HG03378 (cell line): ENCODE results near the gene KRTAP10-3.

Experiments
- ATAC-seq: cut with Tn5 transposase; IDR thresholded peaks from one replicate; pipeline ENCODE4 v1.9.1; 2021; ENCODE audit warnings: mild to moderate bottlenecking, moderate library complexity; ENCODE audit not compliant: unreplicated experiment

The KRTAP10-3 gene

DNA sequence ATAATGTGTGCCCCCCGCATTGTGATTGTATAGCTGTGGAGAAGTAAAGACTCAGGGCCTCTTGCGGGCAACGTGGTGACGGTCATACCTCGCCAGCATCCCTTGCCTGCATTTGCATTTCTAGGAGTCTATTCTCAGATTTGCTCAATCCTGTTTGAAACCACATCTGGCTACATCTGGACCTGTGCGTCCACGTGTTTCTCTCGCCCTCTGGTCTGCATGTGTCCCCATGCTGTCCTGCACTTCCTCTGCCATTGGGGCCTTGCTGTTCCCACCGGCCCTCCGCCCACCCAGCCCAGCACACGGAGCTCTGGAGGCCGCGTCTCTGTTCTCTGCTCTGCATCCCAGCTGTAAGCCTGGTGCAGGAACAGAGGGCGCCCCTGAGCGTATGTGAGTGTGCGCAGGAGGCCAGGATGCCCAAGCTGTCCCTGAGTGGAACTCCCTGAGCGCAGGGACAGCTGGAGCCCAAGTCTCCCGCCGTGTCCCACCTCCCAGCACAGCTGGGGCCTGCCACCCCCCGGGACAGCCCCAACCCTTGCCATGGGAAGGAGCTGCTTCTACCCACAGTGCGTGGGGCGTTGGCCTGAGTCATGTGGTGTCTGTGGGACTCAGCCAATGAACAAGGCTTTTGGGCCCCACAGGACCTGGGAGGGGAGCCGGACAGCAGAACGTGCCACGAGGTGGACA lies 8.9 kb downstream of the KRTAP10-3 start:
- ATAC-seq, result no peak

DNA sequence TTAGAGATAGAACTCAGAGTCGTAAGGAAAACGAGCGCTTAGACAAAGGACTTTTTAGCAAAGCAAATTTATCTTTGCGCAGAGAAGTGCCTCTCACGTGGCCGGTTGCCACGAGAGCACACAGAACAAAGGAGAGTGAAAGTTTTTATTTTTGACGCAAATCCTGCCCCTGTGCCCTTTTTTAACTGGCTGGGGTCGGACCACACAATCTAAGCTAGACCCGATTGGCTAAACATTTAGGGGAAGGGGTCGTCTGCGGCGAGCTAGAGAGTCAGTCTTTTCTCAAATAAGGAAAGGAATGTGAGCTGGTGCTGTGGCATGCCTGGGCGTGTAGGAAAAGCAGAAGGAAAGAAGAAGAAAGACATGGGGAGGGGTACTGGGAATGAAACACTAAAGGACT lies 9.7 kb downstream of the KRTAP10-3 start:
- no peak for ATAC-seq

DNA sequence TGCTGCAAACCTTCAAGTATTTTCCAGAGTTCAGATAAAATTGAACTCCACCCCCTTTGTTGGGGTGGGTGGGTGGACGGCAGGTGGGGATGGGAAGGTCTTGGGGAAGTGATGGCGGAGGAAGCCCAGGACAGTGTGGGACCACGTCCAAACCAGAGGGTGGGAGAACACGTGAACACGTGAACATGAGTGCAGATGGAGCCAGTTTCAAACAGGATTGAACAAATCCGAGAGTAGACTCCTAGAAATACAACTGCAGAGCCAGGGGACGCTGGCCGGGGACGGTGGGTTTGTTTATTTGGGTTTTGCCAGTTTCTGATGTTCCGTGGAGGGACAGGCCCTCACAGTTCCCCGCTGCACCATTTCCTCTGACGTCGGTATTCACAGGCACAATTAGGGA lies 10.2 kb downstream of the KRTAP10-3 start:
- no peak for ATAC-seq

DNA sequence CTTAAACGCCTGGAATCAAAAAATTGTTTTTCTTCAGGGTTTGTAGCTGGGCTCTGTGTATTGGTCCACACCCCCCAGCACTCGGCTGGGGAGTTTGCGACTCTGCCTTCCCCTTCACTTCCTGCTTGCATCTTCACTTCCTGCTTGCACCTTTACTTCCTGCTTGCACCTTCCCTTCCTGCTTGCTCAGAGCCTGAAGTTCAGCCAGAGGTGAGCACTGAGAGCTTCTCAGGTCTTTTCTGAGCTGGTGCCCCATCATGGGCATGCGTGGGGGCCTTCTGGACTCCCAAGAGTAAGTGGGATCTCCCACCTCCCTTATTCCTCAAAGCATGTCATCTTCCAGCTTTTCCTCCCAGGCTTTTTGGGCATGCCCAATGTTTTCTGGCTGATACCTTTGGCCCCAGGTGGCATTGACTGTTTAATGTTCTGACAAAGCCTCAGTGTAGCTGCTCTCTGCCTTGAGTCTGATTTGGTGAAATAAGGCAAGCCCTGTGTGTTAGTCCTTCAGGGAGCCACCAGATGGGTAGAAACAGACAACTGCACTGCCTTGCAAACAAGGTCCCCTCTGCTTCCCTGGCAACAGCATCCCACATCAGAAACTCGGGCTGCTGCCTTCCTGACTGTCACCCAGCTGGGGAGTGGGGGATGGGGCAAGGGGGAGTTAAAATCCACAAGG lies 10.8 kb downstream of the KRTAP10-3 start:
- ATAC-seq, result no peak

DNA sequence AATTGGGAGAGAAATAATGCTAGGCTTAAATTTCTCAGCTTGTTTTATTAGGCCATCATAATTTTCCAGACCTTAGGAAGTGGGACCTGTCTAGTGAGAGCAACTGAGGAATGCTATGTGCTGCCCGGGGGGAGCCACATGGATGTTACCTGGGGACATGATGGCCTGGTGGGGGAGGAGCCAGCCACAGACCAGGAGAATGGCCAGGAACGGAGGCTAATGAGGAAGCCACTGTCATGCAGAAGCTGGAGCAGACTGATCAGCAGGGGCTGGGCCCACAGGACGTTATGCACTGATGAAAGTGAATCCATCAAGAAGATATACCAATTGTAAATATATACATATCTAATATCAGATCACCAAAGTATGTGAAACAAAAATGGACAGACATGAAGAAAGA lies 14.0 kb downstream of the KRTAP10-3 start:
- no peak for ATAC-seq

DNA sequence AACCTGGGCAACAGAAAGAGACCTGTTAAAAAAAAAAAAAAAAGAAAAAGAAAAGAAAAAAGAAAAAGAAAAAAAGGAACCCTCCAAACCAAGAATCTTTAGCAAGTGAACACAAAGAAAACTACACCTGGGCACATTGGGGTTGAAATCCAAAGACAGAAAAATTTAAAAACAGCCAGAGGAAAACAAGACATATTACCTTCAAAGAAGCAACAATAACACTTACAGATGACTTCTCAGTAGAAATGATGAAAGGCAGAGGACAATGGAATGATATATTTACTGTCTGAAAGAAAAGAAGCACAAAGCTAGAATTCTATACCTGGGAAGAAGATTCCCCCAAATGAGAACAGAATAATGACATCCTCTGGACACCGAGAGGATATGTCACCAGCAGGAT lies 15.9 kb downstream of the KRTAP10-3 start:
- ATAC-seq, result no peak

DNA sequence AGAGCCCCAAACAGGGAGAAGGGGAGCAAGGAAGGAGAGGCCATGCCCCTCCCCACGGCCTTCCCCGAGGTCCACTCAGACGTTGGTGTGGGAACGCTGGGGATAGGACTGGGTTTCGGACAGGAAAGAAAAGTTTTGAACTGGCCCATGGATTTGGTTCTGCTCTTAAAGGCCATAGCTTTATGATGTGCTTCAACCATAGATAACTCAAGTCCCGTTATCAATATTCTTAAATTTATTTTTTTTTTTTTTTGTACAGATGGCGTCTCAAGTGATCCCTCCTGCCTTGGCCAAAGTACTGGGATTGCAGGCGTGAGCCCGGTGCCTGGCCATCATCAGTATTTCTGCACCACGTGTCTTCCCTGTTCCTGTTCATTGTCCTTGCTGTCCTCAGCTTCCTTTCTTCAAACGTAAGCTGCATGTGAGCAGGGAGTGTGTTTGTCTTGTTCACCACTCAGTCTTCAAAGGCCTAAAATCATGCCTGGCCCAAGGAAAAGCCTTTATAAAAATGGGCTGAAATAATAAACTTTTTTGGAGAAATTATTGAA lies 17.8 kb downstream of the KRTAP10-3 start:
- no peak for ATAC-seq

DNA sequence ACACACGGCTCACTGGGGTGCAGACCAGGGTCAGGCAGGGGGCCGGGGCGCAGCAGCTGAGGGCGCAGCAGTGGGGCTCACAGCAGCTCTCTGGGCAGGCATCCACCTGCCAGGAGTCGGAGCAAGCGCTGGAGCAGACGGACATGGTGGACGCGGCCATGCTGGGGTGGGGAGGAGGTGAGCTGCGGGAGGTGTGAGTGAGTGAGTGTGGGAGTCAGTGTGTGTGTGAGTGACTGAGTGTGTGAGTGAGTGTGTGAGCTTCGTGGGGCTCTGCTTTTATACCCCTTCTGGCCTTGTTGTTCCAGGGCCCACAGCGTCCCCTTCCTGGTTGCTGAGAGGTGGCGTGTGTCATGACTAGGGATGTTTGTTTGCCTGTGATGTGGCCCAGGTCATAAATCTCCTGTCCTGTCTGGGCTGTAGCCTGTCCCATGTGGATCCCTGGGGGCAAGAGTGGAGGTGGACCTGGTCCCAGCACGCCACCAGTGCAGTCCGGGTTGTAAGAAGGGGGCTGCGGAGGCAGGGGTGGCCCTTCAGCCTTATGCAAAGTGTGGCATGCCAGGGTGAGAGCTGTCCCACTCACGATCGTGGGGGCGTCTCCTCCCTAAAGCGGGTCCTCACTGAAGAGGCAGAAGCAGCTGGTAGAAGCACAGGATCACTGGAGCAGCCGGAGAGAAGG lies 18.5 kb downstream of the KRTAP10-3 start, which contains the start of gene KRTAP10-1:
KRTAP10-1 (minus strand) TSS at position 205 of the 676 bp plus-strand sequence; CDS start at position 160, 45 bp downstream.
- ATAC-seq, result no peak

DNA sequence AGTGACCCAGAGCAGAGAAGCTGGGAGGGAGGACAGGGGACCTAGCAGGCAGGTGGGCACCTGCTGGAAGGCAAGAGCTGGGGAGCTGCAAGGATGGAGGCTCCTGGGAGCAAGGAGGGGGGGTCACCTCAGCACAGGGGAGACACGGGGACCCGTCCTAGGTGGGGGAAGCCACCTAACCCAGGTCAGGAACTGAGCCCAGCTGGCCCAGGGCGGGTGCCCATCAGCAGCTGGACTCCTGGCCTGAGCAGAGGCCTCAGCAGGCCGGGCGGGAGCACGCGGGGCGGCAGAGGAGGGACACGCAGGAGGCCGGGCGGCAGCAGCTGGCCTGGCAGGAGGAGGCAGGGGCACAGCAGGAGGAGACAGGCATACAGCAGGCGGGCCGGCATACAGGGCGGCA lies 19.5 kb downstream of the KRTAP10-3 start:
- no peak for ATAC-seq

DNA sequence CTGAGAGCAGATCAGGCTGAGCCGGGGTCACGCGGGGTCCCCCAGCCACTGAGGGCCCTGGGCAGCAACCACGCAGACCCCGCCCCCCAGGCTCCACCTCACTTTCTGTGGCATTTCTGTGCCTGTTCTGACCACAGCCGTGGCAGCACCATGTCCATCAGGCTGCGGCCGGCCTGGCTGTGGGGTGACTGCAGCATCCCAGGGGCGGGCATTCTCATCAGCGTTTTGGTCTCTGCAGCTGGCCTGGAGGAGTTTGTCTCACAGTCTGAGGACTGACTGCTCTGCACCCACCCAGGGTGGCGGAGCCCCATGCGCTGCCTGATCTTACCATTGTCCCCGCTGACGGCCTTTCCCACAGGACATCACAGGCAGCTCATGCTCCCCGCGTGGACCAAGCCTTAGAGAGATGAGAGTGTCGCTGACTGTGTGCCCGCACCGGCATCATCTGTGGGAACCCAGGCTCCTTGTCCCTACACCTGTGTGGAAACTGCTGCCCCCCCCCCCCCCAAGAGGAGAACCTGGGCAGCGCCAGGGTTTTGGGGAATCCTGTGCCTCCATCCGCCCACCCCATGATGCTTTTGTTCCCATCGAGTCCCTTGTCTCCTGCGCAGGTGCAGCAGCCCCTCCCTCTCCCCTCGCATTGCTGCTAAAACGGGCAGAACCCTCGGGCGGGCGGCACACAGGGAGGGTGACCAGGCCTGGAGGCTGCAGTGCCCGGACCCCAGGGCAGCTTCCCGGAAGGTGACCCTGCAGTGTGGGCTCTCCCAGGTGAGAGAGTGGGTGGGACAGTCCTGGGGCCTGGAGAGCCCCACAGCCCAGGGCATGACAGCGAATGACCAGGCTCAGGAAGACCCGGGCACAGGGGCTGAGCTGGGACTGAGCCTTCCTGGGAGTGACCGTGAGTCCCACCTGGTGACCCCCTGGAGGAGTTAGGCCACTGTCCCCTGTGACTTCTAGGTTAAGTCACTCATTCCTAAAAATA lies 20.4 kb downstream of the KRTAP10-3 start:
- no peak for ATAC-seq

DNA sequence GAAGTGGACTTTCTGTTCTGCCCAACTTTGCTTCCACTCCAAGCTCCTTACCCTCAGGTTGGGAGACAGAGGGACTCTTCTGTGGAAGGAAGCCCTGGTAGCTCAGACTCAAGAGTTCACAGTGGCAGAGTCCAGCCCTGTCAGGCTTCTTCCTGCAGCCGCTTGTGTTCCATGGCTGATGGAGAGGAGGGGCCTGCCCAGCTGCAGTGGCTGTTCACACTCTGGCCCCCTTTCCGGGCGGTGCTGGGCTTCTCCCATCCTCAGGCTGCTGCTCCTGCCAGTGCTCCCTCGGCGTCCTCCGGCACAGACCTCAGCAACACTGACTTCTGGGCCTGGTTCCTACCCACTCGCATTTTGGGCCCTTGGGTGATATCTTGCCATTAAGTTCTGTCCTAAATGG lies 22.6 kb downstream of the KRTAP10-3 start:
- ATAC-seq, result no peak

DNA sequence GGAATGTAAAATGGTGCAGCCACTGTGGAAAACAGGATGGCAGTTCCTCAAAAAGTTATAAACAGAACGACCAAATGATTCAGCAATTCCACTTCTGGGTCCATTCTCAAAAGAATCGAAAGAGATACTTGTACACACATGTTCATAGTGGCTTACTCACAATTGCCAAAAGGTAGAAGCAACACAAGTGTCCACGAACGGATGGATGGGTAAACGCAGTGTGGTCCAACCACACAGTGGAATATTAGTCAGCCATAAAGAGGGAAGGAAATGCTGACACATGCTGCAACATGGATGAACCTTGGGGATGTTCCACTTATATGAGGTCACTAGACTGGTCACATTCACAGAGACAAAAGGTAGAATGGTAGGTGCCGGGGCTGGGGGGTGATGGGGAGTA lies 23.9 kb downstream of the KRTAP10-3 start:
- ATAC-seq, result no peak

DNA sequence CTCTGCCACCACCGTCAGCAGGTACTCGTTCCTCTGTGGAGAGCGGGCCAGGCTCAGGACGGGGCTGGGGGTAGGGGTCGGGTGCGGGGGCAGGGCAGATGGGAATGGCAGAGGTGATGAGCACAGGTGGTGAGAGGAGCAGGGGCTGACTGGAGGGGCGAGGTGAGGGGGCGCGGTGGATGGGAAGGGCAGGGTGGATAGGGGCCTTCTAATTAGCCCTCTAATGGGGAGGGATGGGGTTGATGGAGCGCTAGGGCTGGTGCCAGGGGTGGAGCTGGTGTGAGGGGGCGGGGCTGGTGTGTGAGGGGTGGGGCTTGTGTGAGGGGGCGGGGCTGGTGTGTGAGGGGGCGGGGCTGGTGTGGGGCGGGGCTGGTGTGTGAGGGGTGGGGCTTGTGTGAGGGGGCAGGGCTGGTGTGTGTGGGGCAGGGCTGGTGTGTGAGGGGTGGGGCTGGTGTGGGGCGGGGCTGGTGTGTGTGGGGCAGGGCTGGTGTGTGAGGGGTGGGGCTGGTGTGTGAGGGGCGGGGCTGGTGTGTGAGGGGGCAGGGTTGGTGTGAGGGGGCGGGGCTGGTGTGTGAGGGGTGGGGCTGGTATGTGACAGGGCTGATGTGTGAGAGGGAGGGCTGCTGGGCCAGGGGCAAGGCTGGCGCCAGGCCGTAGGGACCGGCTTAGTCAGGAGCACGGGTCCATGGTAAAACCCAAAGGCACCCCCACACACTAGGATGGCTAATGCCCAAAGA lies 24.5 kb downstream of the KRTAP10-3 start:
- no peak for ATAC-seq

DNA sequence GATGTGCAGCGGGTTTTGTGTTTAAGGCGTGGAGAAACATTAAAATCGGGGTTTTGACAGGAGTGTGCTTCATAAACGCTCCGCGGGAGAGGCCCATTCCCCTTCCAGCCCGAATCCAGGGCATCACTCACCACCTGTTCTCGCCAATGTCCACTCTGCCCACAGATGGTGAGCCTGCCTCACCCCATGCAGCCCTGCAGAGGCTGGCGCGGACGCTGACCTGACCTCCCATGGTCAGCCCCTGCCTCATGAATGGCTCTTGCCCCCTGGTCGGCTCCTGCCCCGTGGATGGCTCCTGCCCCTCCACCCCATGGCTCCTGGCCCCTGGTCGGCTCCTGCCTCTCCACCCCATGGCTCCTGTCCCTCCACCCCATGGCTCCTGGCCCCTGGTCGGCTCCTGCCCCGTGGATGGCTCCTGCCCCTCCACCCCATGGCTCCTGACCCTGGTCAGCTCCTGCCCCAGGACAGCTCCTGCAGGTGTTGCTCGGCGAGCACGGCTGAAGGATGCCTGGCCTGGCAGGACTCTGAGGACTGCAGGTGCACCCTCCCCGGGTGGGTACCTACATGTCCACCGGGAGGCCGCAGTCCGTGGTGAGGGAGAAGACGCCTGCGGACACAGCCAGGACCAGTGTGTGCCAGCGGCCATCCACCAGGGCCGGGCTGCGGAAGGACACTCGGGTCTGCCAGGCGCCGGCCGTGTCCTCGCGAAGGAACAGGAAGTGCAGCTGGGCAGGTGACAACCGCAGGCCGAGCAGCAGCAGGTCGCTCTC lies 25.3 kb downstream of the KRTAP10-3 start:
- ATAC-seq, result no peak

DNA sequence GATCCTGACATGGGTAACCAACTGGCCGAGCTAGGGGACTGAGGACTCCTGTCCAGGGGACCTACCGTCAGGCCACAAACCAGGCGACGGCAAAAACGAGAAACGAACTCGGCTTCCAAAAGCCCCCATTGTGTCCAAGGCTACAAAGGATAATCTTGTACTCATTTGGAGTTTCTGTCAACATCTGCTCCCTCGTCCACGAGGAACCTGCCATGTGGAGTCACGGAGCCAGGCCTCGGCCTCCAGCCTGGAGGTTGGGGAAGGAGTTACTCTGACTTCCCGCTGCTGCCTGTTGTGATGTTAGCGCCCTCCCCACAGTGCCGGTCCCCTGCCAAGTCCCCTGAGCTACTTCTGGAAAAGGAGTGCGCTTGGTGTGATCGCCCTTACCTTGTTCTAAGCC lies 25.9 kb downstream of the KRTAP10-3 start:
- ATAC-seq, result no peak

DNA sequence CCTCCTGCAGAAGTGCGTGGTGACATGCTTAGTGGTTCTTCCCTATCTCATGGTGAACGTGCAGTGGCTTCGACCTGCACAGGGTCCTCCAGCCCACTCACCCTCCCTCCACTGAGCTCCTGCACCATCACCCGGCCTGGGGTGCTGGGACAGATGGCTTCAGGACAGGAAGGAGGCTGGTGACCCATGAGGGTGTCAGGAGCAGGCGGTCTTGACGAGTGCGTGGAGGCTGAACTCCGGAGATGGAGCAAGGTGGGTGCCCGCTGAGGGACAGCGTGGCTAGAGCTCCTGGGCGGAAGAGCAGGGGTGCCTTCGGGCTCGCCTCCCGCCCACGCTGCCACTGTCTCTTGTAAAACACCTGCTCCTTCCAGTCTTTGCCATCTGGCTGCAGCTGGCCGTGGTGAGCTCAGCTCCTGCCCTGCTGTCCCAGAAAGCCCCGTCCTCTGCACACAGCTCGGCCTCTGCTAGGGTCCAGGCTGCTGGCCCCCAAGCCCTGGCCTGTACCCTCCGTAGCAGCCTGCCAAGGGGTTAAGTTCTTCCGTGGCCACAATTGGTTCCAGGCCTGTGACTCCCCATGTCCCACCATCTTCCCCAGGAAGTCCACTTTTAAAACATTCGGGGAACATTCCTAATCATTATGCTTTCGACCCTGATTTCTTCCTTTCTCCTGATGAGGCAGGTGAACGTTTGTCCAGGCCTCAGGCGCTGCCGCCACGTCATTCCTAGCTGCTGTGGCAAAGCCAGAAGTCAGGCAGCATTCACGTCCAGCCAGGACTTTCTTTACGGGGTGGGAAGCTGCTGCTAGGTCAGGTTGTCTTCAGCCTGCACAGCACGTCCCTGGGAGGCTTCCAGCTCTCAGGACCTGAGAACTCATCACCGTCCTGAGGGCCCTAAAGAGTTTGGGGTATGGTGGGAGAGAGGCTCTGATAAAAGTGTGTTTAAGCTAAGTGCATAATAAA lies 26.7 kb downstream of the KRTAP10-3 start:
- ATAC-seq, result no peak

DNA sequence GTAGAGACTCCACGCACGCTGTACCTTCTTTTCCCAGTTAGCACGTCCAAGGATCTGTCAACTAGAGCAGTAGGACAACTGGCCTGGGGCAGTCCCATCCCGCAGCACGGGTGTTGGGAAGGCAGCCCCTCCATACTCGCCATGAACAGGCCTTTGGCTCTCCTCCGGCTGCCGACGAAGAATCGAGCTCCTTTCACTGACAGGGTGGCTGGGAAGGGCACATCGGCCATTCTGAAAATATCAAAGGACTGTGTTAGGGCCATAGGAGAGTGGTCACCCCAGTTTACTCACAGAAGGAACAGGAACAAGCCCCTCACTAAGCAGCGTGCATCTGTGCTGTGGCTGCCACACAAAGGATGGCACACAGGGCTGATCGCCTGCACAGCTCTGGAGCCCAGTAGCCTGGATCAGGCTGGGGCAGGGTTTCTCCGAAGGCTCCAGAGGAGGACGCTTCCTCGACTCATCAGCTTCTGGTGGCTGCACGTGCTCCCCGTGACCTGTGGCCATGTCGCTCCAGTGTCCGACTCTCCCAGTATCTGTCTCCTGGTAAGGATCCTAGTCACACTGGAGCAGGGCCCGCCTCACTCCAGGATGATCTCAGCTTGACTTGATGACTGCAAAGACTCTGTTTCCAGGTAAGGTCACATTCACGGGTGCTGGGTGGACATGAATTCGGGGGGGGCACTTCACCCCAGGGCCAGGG lies 27.5 kb downstream of the KRTAP10-3 start:
- no peak for ATAC-seq
